Liver (tissue), 9 donors: ENCODE results near the gene HSPG2. TPM values are rescaled to one million over a fixed set of nuclear protein-coding genes. Genes with fewer than 3 reads are reported as not detected.

Experiments used
- DNase-seq: peaks from one replicate; pipeline ENCODE4 v3.0.0-alpha.2; 2017; ENCODE audit warnings: low spot score
- H3K27ac ChIP-seq, 2 donors: one replicate each; pipeline ENCODE4 v1.7.0; 2013; ENCODE audit warnings: inconsistent platforms in 2 of 2, low read length in 2 of 2, control low read depth in 1 of 2, low read depth in 1 of 2, mild to moderate bottlenecking in 1 of 2
- H3K27me3 ChIP-seq, 4 donors: one replicate each; pipeline versions ENCODE4 v1.6.1 to v1.7.0; 2013; ENCODE audit warnings: low read length in 3 of 4, inconsistent platforms in 1 of 4, mild to moderate bottlenecking in 1 of 4, moderate library complexity in 1 of 4; ENCODE audit not compliant: control insufficient read depth in 4 of 4, insufficient read depth in 4 of 4
- H3K36me3 ChIP-seq, 4 donors: one replicate each; pipeline versions ENCODE4 v1.6.1 to v1.7.0; 2013; ENCODE audit warnings: low read length in 3 of 4, mild to moderate bottlenecking in 3 of 4, low read depth in 1 of 4, moderate library complexity in 1 of 4; ENCODE audit not compliant: control insufficient read depth in 4 of 4, insufficient read depth in 3 of 4
- H3K4me1 ChIP-seq, 4 donors: one replicate each; pipeline versions ENCODE4 v1.6.1 to v1.7.0; 2013; ENCODE audit warnings: low read length in 3 of 4, mild to moderate bottlenecking in 3 of 4, moderate library complexity in 1 of 4; ENCODE audit not compliant: control insufficient read depth in 4 of 4, insufficient read depth in 4 of 4
- H3K4me3 ChIP-seq, 3 donors: one replicate each; pipeline versions ENCODE4 v1.6.1 to v1.7.0; 2013; ENCODE audit warnings: low read length in 3 of 3, control low read depth in 1 of 3, low read depth in 1 of 3, mild to moderate bottlenecking in 1 of 3
- H3K9ac ChIP-seq, 2 donors: one replicate each; pipeline ENCODE4 v1.7.0; 2013; ENCODE audit warnings: low read length in 2 of 2, mild to moderate bottlenecking in 2 of 2, moderate library complexity in 2 of 2, control low read depth in 1 of 2, low read depth in 1 of 2
- H3K9me3 ChIP-seq, 4 donors: one replicate each; pipeline versions ENCODE4 v1.6.1 to v1.7.0; 2013; ENCODE audit warnings: low read length in 3 of 4; ENCODE audit not compliant: control insufficient read depth in 4 of 4
- EGR1 ChIP-seq, 2 donors: IDR thresholded peaks; 2 replicates each; pipeline ENCODE4 v1.6.1; 2016 to 2018; ENCODE audit warnings: antibody characterized with exemption in 2 of 2, low read depth in 2 of 2
- FOXA1 ChIP-seq: IDR thresholded peaks from 2 replicates; pipeline ENCODE4 v1.6.1; 2016; ENCODE audit warnings: antibody characterized with exemption
- FOXA2 ChIP-seq: IDR thresholded peaks from 2 replicates; pipeline ENCODE4 v1.6.1; 2016; ENCODE audit warnings: antibody characterized with exemption
- GABPA ChIP-seq, 2 donors: IDR thresholded peaks in 1 of 2; conservative IDR thresholded peaks in 1 of 2; 2 replicates each; pipeline ENCODE4 v1.6.1; 2016; ENCODE audit warnings: antibody characterized with exemption in 2 of 2, mild to moderate bottlenecking in 1 of 2, moderate library complexity in 1 of 2
- HNF4A ChIP-seq, 2 donors: conservative IDR thresholded peaks; 2 replicates each; pipeline ENCODE4 v1.6.1; 2016; ENCODE audit warnings: antibody characterized with exemption in 2 of 2, mild to moderate bottlenecking in 2 of 2
- HNF4G ChIP-seq: IDR thresholded peaks from 2 replicates; pipeline ENCODE4 v1.6.1; 2016; ENCODE audit warnings: antibody characterized with exemption
- JUND ChIP-seq, 2 donors: IDR thresholded peaks; 2 replicates each; pipeline ENCODE4 v1.6.1; 2016; ENCODE audit warnings: antibody characterized with exemption in 2 of 2
- NR2F2 ChIP-seq: IDR thresholded peaks from 2 replicates; pipeline ENCODE4 v1.6.1; 2016; ENCODE audit warnings: antibody characterized with exemption
- RAD21 ChIP-seq, 2 donors: IDR thresholded peaks; 2 replicates each; pipeline ENCODE4 v1.6.1; 2016; ENCODE audit warnings: antibody characterized with exemption in 2 of 2, mild to moderate bottlenecking in 2 of 2
- RXRA ChIP-seq, 2 donors: IDR thresholded peaks; 2 replicates each; pipeline ENCODE4 v1.6.1; 2017 to 2018; ENCODE audit warnings: antibody characterized with exemption in 2 of 2, mild to moderate bottlenecking in 1 of 2
- SP1 ChIP-seq: IDR thresholded peaks from 2 replicates; pipeline ENCODE4 v1.6.1; 2018; ENCODE audit warnings: antibody characterized with exemption, mild to moderate bottlenecking
- TAF1 ChIP-seq: conservative IDR thresholded peaks from 2 replicates; pipeline ENCODE4 v1.6.1; 2016; ENCODE audit warnings: antibody characterized with exemption, mild to moderate bottlenecking
- YY1 ChIP-seq: IDR thresholded peaks from 2 replicates; pipeline ENCODE4 v1.6.1; 2016; ENCODE audit warnings: antibody characterized with exemption, mild to moderate bottlenecking
- WGBS: extraction: QIAGEN DNeasy Blood & Tissue Kit; methylation state at CpG from one replicate; pipeline ENCODE4 v1.1.7; 2013; 5-methylcytosine and 5-hydroxymethylcytosine counted together
- polyA plus RNA-seq, 2 donors: library from polyadenylated mRNA; stranded (reverse) in 1 of 2; unstranded in 1 of 2; fragments of 200-250 nt in 1 of 2; fragments of >200 nt in 1 of 2; fragmentation: Nextera tagmentation in 1 of 2; extraction: Ambion mirVana in 1 of 2; gene quantifications; one replicate each; pipeline versions ENCODE4 v1.2.1 to v1.2.3, GENCODE V29; 2013 to 2015
- total RNA-seq, 2 donors: library from RNA; depleted of rRNA; stranded (reverse); fragments of >200 nt; gene quantifications; one replicate each; pipeline ENCODE4 v1.2.3, GENCODE V29; 2014
- TF ChIP-seq, protein P1 (sequence below): IDR thresholded peaks from 2 replicates; pipeline ENCODE4 v1.6.1; 2016; ENCODE audit warnings: antibody characterized with exemption, mild to moderate bottlenecking
- TF ChIP-seq, protein P2 (sequence below): fragments of 150-350 bp; IDR thresholded peaks from 2 replicates; pipeline ENCODE4 v1.5.1; 2017; ENCODE audit warnings: improper control_type of control experiment, low read depth, low read length; ENCODE audit not compliant: missing input control
- donor health status: healthy.
- donor health status: healthy.
- donor health status: healthy.
- donor health status: healthy.
- donor health status: healthy.

The HSPG2 gene
- total and polyA plus RNA-seq, 4 donors: 5.6 to 43.9 (median 23.9) TPM

DNA sequence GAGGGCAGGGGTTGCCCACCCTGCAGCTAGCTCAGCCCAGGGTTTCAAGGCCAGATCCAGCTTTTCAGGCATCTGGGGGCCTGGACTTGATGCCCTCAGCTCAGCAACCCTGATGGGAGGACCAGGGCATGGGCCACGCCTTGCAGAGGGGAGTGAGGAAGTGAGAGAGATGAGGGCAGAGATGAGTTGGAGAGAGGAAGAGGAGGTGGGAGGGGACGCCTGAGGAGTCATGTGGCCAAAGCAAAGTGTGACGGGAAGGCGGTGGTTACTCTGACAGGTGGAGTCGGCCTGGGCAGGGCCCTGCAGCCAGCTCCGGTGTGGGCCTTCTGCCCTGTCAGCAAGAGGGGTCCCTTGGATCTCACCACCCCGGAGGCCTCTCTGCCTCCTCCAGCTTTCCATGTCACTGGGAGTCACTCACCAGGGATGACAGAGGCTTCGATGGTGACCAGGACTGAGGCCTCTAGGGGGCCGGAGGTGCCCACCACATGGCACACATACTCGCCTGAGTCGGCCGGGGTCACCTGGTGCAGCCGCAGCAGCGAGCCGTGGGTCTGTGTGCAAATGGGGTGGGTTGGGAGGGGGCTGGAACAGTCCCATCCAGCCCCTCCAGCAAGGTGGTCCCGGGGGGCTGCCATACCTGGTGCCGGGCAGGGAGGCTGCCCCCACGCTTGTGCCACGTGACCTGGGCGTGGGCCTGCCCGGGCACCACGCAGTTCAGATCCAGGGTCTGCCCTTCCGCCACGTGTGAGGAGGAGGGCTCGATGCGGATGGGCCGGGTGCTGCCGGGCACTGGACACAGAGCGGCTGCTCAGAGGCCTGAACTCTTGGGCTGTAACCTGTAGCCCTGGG, 84.6 kb downstream of the HSPG2 start:
- Histone ChIP-seq H3K4me3 (no peak overlapping the region), H3K9ac (no peak overlapping the region), H3K4me1 (peaks cover 0 to 6% (median 0%) of the 10 kb centered on the region in 4 donors), H3K27ac (no peak overlapping the region), H3K36me3 (peaks cover 0 to 3% (median 0%) of the 10 kb centered on the region in 4 donors), H3K27me3 (no peaks in the 10 kb centered on the region), H3K9me3 (no peaks in the 10 kb centered on the region)
- no peak for DNase-seq
- TF ChIP-seq GABPA (IDR thresholded peaks at IDR 0.05 in 1 of 2, conservative IDR thresholded peaks at IDR 0.05 in 1 of 2): no peak
- no peak for TF ChIP-seq HNF4A (conservative IDR thresholded peaks at IDR 0.05)
- no peak for TF ChIP-seq HNF4G
- no peak for TF ChIP-seq YY1
- no peak for TF ChIP-seq FOXA2
- no peak for TF ChIP-seq NR2F2
- no peak for TF ChIP-seq FOXA1
- WGBS: 92% methylated on average over 29 of the region's 29 CpGs

DNA sequence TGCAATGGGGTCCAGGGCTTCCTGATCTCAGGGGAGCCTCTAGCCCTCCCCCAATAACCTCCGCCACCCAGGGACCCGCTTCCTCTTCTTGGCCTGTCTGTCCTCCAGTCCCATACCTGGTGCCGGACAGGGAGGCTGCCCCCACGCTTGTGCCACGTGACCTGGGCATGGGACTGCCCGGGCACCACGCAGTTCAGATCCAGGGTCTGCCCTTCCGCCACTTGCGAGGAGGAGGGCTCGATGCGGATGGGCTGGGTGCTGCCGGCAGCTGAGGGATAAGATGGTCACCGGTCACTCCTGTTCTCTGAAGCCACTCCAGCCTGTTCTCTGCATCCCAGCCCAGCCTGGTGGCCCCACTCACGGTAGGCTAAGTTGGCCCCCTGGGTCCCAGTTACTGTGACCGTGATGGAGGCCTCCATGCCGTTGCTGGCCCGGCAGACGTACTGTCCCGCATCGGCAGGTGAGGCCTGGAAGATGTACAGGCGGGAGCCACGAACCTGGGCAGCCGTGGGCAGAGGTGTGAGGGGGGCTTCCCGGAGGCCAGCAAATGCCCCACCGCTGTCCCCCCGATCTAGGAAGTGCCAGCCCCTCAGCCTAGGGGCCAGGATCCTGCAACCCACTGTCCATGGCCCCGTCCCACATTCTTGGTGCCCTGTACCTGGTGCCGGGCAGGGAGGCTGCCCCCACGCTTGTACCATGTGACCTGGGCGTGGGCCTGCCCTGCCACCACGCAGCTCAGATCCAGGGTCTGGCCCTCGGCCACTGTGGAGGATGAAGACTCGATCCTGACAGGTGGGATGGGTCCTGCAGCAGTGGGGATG, 85.5 kb downstream of the HSPG2 start:
- H3K27ac ChIP-seq: no peak overlapping the region
- no peaks in the 10 kb centered on the region for H3K9me3 ChIP-seq
- no peak overlapping the region for H3K4me3 ChIP-seq
- no peak for TF ChIP-seq TAF1
- no peak for TF ChIP-seq FOXA2
- H3K9ac ChIP-seq: no peak overlapping the region
- no peak for DNase-seq
- H3K4me1 ChIP-seq: no peaks in the 10 kb centered on the region
- peaks cover 0 to 3% (median under 1%) of the 10 kb centered on the region in 4 donors for H3K36me3 ChIP-seq
- WGBS: 96% methylated on average over 33 of the region's 33 CpGs
- H3K27me3 ChIP-seq: no peaks in the 10 kb centered on the region

DNA sequence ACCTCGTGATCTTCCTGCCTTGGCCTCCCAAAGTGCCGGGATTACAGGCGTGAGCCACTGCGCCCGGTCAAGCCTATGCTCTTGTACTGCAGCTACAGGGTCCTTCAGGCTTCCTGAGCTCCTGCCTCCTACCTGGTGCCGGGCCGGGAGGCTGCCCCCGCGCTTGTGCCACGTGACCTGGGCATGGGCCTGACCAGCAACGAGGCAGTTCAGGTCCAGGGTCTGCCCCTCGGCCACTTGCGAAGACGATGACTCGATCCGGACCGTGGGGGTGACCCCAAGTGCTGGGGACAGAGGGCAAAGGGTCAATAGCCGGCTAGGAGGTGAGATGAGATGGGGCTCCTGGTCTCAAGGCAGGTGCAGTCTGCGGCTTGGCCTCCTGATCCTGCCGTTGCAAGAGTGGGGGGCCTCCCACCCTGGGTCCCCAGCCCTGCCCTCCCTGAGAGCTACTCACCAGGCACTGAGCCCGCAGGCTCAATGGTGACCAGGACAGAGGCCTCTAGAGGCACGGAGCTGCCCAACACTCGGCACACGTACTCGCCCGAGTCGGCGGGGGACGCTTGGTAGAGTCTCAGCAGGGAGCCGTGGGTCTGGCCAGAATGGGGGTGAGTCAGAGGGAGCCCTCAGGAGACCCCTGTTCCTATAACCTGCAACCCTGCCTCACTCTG, 87.1 kb downstream of the HSPG2 start:
- Histone ChIP-seq H3K4me3 (no peak overlapping the region), H3K36me3 (peaks cover 0 to 3% (median under 1%) of the 10 kb centered on the region in 4 donors), H3K27ac (no peak overlapping the region), H3K9ac (no peak overlapping the region), H3K9me3 (no peaks in the 10 kb centered on the region), H3K4me1 (no peaks in the 10 kb centered on the region), H3K27me3 (no peaks in the 10 kb centered on the region)
- DNase-seq: no peak
- WGBS: 93% methylated on average over 30 of the region's 30 CpGs
- TF ChIP-seq GABPA (IDR thresholded peaks at IDR 0.05 in 1 of 2, conservative IDR thresholded peaks at IDR 0.05 in 1 of 2) (no peak), RAD21 (IDR thresholded peaks at IDR 0.05) (no peak), JUND (IDR thresholded peaks at IDR 0.05) (no peak), EGR1 (IDR thresholded peaks at IDR 0.05; ENCODE audit: low read depth in 2 of 2) (no peak), FOXA1 (no peak), RXRA (IDR thresholded peaks at IDR 0.05) (no peak), NR2F2 (no peak), HNF4G (no peak), SP1 (no peak), YY1 (no peak), FOXA2 (no peak)
- TF ChIP-seq, protein P1, sequence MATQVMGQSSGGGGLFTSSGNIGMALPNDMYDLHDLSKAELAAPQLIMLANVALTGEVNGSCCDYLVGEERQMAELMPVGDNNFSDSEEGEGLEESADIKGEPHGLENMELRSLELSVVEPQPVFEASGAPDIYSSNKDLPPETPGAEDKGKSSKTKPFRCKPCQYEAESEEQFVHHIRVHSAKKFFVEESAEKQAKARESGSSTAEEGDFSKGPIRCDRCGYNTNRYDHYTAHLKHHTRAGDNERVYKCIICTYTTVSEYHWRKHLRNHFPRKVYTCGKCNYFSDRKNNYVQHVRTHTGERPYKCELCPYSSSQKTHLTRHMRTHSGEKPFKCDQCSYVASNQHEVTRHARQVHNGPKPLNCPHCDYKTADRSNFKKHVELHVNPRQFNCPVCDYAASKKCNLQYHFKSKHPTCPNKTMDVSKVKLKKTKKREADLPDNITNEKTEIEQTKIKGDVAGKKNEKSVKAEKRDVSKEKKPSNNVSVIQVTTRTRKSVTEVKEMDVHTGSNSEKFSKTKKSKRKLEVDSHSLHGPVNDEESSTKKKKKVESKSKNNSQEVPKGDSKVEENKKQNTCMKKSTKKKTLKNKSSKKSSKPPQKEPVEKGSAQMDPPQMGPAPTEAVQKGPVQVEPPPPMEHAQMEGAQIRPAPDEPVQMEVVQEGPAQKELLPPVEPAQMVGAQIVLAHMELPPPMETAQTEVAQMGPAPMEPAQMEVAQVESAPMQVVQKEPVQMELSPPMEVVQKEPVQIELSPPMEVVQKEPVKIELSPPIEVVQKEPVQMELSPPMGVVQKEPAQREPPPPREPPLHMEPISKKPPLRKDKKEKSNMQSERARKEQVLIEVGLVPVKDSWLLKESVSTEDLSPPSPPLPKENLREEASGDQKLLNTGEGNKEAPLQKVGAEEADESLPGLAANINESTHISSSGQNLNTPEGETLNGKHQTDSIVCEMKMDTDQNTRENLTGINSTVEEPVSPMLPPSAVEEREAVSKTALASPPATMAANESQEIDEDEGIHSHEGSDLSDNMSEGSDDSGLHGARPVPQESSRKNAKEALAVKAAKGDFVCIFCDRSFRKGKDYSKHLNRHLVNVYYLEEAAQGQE: no peak
- TF ChIP-seq, protein P2, sequence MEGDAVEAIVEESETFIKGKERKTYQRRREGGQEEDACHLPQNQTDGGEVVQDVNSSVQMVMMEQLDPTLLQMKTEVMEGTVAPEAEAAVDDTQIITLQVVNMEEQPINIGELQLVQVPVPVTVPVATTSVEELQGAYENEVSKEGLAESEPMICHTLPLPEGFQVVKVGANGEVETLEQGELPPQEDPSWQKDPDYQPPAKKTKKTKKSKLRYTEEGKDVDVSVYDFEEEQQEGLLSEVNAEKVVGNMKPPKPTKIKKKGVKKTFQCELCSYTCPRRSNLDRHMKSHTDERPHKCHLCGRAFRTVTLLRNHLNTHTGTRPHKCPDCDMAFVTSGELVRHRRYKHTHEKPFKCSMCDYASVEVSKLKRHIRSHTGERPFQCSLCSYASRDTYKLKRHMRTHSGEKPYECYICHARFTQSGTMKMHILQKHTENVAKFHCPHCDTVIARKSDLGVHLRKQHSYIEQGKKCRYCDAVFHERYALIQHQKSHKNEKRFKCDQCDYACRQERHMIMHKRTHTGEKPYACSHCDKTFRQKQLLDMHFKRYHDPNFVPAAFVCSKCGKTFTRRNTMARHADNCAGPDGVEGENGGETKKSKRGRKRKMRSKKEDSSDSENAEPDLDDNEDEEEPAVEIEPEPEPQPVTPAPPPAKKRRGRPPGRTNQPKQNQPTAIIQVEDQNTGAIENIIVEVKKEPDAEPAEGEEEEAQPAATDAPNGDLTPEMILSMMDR: no peak
